Measurements from ENCODE around the gene KLHL21. TPM values are rescaled to one million over a fixed set of nuclear protein-coding genes. Genes with fewer than 3 reads are reported as not detected.

Gene KLHL21
- total and polyA plus RNA-seq, 2 of the 4 experiments (the other 2 are of a cell fraction): 12.0 to 36.7 TPM

GRCh38 chr1:6648556-6648955 lies 45.9 kb upstream of the KLHL21 start:
- Histone ChIP-seq H3K14ac (replicated peaks; ENCODE audit: low read depth, low read length) (no peak overlapping the region), H4K5ac (ENCODE audit: low read depth, low read length) (no peak overlapping the region), H2AFZ (replicated peaks; ENCODE audit: low read length, poor library complexity) (no peak overlapping the region), H4K91ac (ENCODE audit: insufficient read depth, low read depth, low read length) (no peak overlapping the region), H3K27ac (ENCODE audit: insufficient read depth, low read length) (no peak overlapping the region), H3K23ac (ENCODE audit: low read depth, low read length) (no peak overlapping the region), H2BK5ac (ENCODE audit: low read depth, low read length, poor library complexity, severe bottlenecking) (no peak overlapping the region), H3K79me1 (ENCODE audit: low read depth in 1 of 2, low read length in 2 of 2) (peaks cover 0 to 4% of the 10 kb centered on the region in 2 experiments; a peak in 1 of 4 replicates), H2AK9ac (replicated peaks; ENCODE audit: low read depth, low read length, poor library complexity) (no peak overlapping the region), H3K4me2 (ENCODE audit: low read depth, low read length) (no peak overlapping the region), H3K36me3 (ENCODE audit: control insufficient read depth, insufficient read depth, low read length) (peaks cover 36% of the 10 kb centered on the region), H3K4me3 (ENCODE audit: insufficient read depth, low read depth, low read length) (no peak overlapping the region), H2AK5ac (ENCODE audit: low read depth, low read length) (no peak overlapping the region), H3K27me3 (ENCODE audit: control insufficient read depth, insufficient read depth, low read length) (no peaks in the 10 kb centered on the region), H3K9ac (ENCODE audit: low read depth, low read length) (no peak overlapping the region), H3K56ac (ENCODE audit: extremely low read depth, insufficient read depth, low read length) (no peak overlapping the region), H3K9me1 (ENCODE audit: insufficient read depth, low read length) (no peaks in the 10 kb centered on the region), H2BK15ac (ENCODE audit: low read depth, low read length) (no peak overlapping the region), H2BK20ac (ENCODE audit: low read depth, low read length) (no peak overlapping the region), H3K4ac (ENCODE audit: low read depth, low read length) (no peak overlapping the region), H3K9me3 (ENCODE audit: control insufficient read depth, insufficient read depth, low read length) (no peaks in the 10 kb centered on the region), H4K20me1 (ENCODE audit: insufficient read depth, low read length) (0 out of 2 replicates have a peak, but pooled peaks cover 4% of the 10 kb centered on the region), H4K8ac (ENCODE audit: low read depth in 2 of 2, low read length in 2 of 2) (no peak overlapping the region), H3K4me1 (ENCODE audit: control insufficient read depth, insufficient read depth, low read length) (no peaks in the 10 kb centered on the region), H2BK120ac (ENCODE audit: low read depth, low read length) (no peak overlapping the region), H3K18ac (ENCODE audit: low read depth, low read length) (no peak overlapping the region)
- no TSS peak for BruUV-seq (replicated peaks)
- dilution Hi-C loops (cut with HindIII; ENCODE audit: low sequenced_read_pairs, unreplicated experiment) (no loop called here), intact Hi-C loops (cut with micrococcal nuclease) (no loop called here), in situ Hi-C loops (cut with MboI; ENCODE audit: low sequenced_read_pairs) (loop anchor here (10.0 kb wide), 1 partner anchor 154 kb away; the partner anchor contains the start of gene PLEKHG5)
- DNase-seq: no peak
- CTCF ChIA-PET: no interaction called here
- no peak for ATAC-seq (ENCODE audit: low read depth)
- no peak for TF ChIP-seq USF2 (IDR thresholded peaks at IDR 0.05; ENCODE audit: low read depth, low read length)
- no peak for TF ChIP-seq RFX5 (IDR thresholded peaks at IDR 0.05; ENCODE audit: low read depth, low read length)
- TF ChIP-seq CEBPB (IDR thresholded peaks at IDR 0.05; ENCODE audit: low read depth, low read length): no peak
- no peak for TF ChIP-seq MAZ (IDR thresholded peaks at IDR 0.05; ENCODE audit: borderline replicate concordance, low read depth, low read length)
- TF ChIP-seq ELK1 (IDR thresholded peaks at IDR 0.05; ENCODE audit: borderline replicate concordance, low read depth, low read length): no peak
- no peak for TF ChIP-seq SMC3 (IDR thresholded peaks at IDR 0.05; ENCODE audit: low read depth, low read length)
- TF ChIP-seq RAD21 (IDR thresholded peaks at IDR 0.05; ENCODE audit: low read length): no peak
- no peak for TF ChIP-seq CHD1 (IDR thresholded peaks at IDR 0.05; ENCODE audit: low read depth, low read length)
- TF ChIP-seq BHLHE40 (IDR thresholded peaks at IDR 0.05; ENCODE audit: low read depth, low read length): no peak
- POLR2A ChIA-PET (ENCODE audit: unreplicated experiment): no interaction called here
- no CpG with 5 or more reads among the region's 6 CpGs for WGBS, 2 experiments (ENCODE audit: extremely low coverage in 2 of 2, insufficient read length in 1 of 2)
